CD14-positive monocyte (primary cell): ENCODE results near the gene FRAS1. TPM values are rescaled to one million over a fixed set of nuclear protein-coding genes. Genes with fewer than 3 reads are reported as not detected.

Source experiments
- DNase-seq, 3 donors: peaks; one replicate each; pipeline ENCODE4 v3.0.0-alpha.2; 2011 to 2022
- H2AFZ ChIP-seq: 2 replicates; pipeline ENCODE4 v1.6.0; 2012; ENCODE audit warnings: mild to moderate bottlenecking, low read depth, low read length, inconsistent platforms; ENCODE audit not compliant: insufficient read depth, poor library complexity, severe bottlenecking
- H3K27ac ChIP-seq, 2 donors: 1 replicate in 1 of 2; 2 replicates in 1 of 2; pipeline ENCODE4 v1.5.1; 2012 to 2013; ENCODE audit warnings: low read length in 2 of 2, control low read depth in 1 of 2, inconsistent platforms in 1 of 2, low read depth in 1 of 2, mild to moderate bottlenecking in 1 of 2
- H3K27me3 ChIP-seq, 2 donors: one replicate each; pipeline versions ENCODE4 v1.6.0 to v1.6.1; 2011 to 2013; ENCODE audit warnings: low read length in 2 of 2; ENCODE audit not compliant: control insufficient read depth in 2 of 2, insufficient read depth in 2 of 2
- H3K36me3 ChIP-seq, 2 donors: replicated peaks in 1 of 2; 1 replicate in 1 of 2; 2 replicates in 1 of 2; pipeline versions ENCODE4 v1.5.1 to v1.6.1; 2012 to 2013; ENCODE audit warnings: low read length in 2 of 2, control low read depth in 1 of 2, inconsistent platforms in 1 of 2, mild to moderate bottlenecking in 1 of 2; ENCODE audit not compliant: insufficient read depth in 2 of 2, control insufficient read depth in 1 of 2
- H3K4me1 ChIP-seq, 2 donors: 1 replicate in 1 of 2; 2 replicates in 1 of 2; pipeline versions ENCODE4 v1.5.1 to v1.6.1; 2012 to 2013; ENCODE audit warnings: low read length in 2 of 2, control low read depth in 1 of 2, inconsistent platforms in 1 of 2, mild to moderate bottlenecking in 1 of 2, moderate library complexity in 1 of 2; ENCODE audit not compliant: insufficient read depth in 2 of 2, control insufficient read depth in 1 of 2
- H3K4me2 ChIP-seq: replicated peaks from 2 replicates; pipeline ENCODE3; 2012; ENCODE audit warnings: low read length, moderate library complexity, mild to moderate bottlenecking; ENCODE audit not compliant: poor library complexity, severe bottlenecking; ENCODE audit errors: extremely low read depth
- H3K4me3 ChIP-seq, 3 experiments: fragments of 200-600 bp in 1 of 3; sonication (generic) in 1 of 3; replicated peaks in 1 of 3; 1 replicate in 2 of 3; 2 replicates in 1 of 3; pipeline ENCODE4 v1.5.1; 2011 to 2013; ENCODE audit warnings: low read length in 3 of 3, mild to moderate bottlenecking in 3 of 3, control low read depth in 2 of 3, low read depth in 2 of 3, inconsistent platforms in 1 of 3, moderate library complexity in 1 of 3
- H3K79me2 ChIP-seq: 2 replicates; pipeline ENCODE4 v1.6.0; 2012; ENCODE audit warnings: mild to moderate bottlenecking, control low read depth, inconsistent platforms, low read length, moderate library complexity; ENCODE audit not compliant: insufficient read depth
- H3K9ac ChIP-seq: 2 replicates; pipeline ENCODE4 v1.6.0; 2017; ENCODE audit warnings: low read length, mild to moderate bottlenecking; ENCODE audit not compliant: insufficient read depth, poor library complexity, severe bottlenecking
- H3K9me3 ChIP-seq, 2 donors: replicated peaks in 1 of 2; 1 replicate in 1 of 2; 2 replicates in 1 of 2; pipeline versions ENCODE4 v1.5.1 to v1.6.1; 2012 to 2013; ENCODE audit warnings: low read length in 2 of 2, control low read depth in 1 of 2; ENCODE audit not compliant: control insufficient read depth in 1 of 2, insufficient read depth in 1 of 2
- H4K20me1 ChIP-seq: 2 replicates; pipeline ENCODE4 v1.6.0; 2012; ENCODE audit warnings: mild to moderate bottlenecking, low read length, control low read depth, moderate library complexity; ENCODE audit not compliant: insufficient read depth
- H3K27ac Mint-ChIP-seq, 7 donors: one replicate each; pipeline ENCODE4 v1.8.0; 2020; ENCODE audit warnings: mild to moderate bottlenecking in 7 of 7, mixed read lengths in 7 of 7, moderate library complexity in 6 of 7, inconsistent platforms in 2 of 7
- H3K27me3 Mint-ChIP-seq, 3 donors: one replicate each; pipeline ENCODE4 v1.8.0; 2021 to 2022; ENCODE audit warnings: low read depth in 3 of 3, mild to moderate bottlenecking in 3 of 3, mixed read lengths in 3 of 3, moderate library complexity in 3 of 3, inconsistent platforms in 1 of 3
- H3K36me3 Mint-ChIP-seq, 2 donors: one replicate each; pipeline ENCODE4 v1.8.0; 2020; ENCODE audit warnings: mixed read lengths in 2 of 2, inconsistent platforms in 1 of 2, mild to moderate bottlenecking in 1 of 2
- H3K4me1 Mint-ChIP-seq: one replicate; pipeline ENCODE4 v1.8.0; 2020; ENCODE audit warnings: mild to moderate bottlenecking, mixed read lengths
- H3K4me3 Mint-ChIP-seq, 2 donors: one replicate each; pipeline ENCODE4 v1.8.0; 2020; ENCODE audit warnings: mild to moderate bottlenecking in 2 of 2, mixed read lengths in 2 of 2, moderate library complexity in 1 of 2
- H3K9me3 Mint-ChIP-seq, 7 donors: one replicate each; pipeline ENCODE4 v1.8.0; 2020 to 2022; ENCODE audit warnings: mixed read lengths in 7 of 7, mild to moderate bottlenecking in 6 of 7, moderate library complexity in 6 of 7, inconsistent platforms in 2 of 7
- WGBS: methylation state at CpG from one replicate; pipeline ENCODE4 v1.1.5; 2013; ENCODE audit warnings: missing lambda C conversion rate; ENCODE audit not compliant: insufficient coverage; 5-methylcytosine and 5-hydroxymethylcytosine counted together
- intact Hi-C, 2 donors: fragments of 100-400 bp; cut with micrococcal nuclease; formaldehyde crosslinking; loops; one replicate each; pipeline versions ENCODE4 v1.15.0 to v1.15.1; 2023
- polyA plus RNA-seq, 3 donors: library from polyadenylated mRNA; depleted of rRNA in 1 of 3; unstranded in 2 of 3; stranded (reverse) in 1 of 3; fragments of 300-500 nt in 2 of 3; fragments of >200 nt in 1 of 3; fragmentation: Illumina TruSeq in 2 of 3; gene quantifications; 1 replicate in 2 of 3; 2 replicates in 1 of 3; pipeline ENCODE4 v1.2.3, GENCODE V29; 2012 to 2021
- TF ChIP-seq, protein P1 (sequence below): fragments of 200-600 bp; IDR thresholded peaks from one replicate; pipeline ENCODE4 v1.8.0; 2022; ENCODE audit warnings: antibody characterized with exemption, mild to moderate bottlenecking

The FRAS1 gene
- polyA plus RNA-seq, 3 donors, result not detected

DNA sequence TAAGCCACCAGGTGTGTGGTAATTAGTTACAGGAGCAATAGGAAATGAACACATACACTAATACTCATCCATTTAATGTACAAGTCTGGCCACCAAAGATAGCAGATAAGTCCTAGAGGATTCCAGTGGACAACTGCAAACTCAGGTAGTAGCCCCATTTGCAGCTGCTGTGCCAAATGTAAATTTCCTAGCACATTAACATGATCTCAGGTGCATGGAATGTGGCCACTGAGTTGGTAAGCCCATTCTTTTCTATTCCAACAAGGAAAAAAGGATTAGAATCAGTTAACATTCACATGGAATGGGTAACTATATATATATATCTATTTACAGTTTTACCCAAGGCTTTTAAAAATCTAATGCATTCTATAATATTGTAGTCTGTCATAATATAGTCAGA, 23.3 kb upstream of the FRAS1 start:
- Mint-ChIP-seq H3K4me1 (no peaks in the 10 kb centered on the region), H3K27me3 (peaks cover 0 to 3% (median 1%) of the 10 kb centered on the region in 3 donors), H3K4me3 (no peak overlapping the region), H3K27ac (no peak overlapping the region), H3K9me3 (peaks cover 0 to 18% (median 4%) of the 10 kb centered on the region in 7 donors), H3K36me3 (no peaks in the 10 kb centered on the region)
- H4K20me1 ChIP-seq, result no peaks in the 10 kb centered on the region
- no peaks in the 10 kb centered on the region for H3K4me1 ChIP-seq
- no peak for DNase-seq
- intact Hi-C loops, result no loop called here
- H3K4me3 ChIP-seq, result no peak overlapping the region
- no peaks in the 10 kb centered on the region for H3K9me3 ChIP-seq
- no peaks in the 10 kb centered on the region for H3K36me3 ChIP-seq
- no peak overlapping the region for H2AFZ ChIP-seq
- no peak overlapping the region for H3K27ac ChIP-seq
- H3K4me2 ChIP-seq, result no peak overlapping the region
- no peaks in the 10 kb centered on the region for H3K27me3 ChIP-seq
- TF ChIP-seq, protein P1, sequence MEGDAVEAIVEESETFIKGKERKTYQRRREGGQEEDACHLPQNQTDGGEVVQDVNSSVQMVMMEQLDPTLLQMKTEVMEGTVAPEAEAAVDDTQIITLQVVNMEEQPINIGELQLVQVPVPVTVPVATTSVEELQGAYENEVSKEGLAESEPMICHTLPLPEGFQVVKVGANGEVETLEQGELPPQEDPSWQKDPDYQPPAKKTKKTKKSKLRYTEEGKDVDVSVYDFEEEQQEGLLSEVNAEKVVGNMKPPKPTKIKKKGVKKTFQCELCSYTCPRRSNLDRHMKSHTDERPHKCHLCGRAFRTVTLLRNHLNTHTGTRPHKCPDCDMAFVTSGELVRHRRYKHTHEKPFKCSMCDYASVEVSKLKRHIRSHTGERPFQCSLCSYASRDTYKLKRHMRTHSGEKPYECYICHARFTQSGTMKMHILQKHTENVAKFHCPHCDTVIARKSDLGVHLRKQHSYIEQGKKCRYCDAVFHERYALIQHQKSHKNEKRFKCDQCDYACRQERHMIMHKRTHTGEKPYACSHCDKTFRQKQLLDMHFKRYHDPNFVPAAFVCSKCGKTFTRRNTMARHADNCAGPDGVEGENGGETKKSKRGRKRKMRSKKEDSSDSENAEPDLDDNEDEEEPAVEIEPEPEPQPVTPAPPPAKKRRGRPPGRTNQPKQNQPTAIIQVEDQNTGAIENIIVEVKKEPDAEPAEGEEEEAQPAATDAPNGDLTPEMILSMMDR, result no peak
- H3K79me2 ChIP-seq, result no peaks in the 10 kb centered on the region
- H3K9ac ChIP-seq, result no peak overlapping the region

DNA sequence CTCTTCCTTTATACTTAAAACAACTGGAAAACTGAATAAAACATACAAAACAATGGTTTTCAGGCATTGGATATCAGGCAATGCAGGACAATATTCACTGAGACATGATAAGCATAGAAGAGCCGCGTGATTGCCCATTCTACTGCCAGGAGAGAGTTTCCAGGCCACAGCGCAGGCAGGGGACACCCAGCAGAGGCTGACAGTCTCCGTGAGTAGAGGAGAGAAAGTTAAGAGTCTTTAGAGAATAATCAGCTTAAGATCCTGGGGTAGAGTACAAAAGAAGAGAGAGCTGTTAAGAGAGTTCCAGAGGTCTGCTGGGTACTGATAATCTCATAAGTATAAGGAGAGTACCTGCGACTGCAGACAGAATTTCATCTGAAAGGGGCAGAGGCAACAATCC, 18.4 kb upstream of the FRAS1 start:
- intact Hi-C loops, result no loop called here
- Histone ChIP-seq H3K27ac (no peak overlapping the region), H3K79me2 (no peaks in the 10 kb centered on the region), H4K20me1 (no peaks in the 10 kb centered on the region), H3K4me2 (no peak overlapping the region), H3K36me3 (no peaks in the 10 kb centered on the region), H3K9me3 (no peaks in the 10 kb centered on the region), H3K9ac (no peak overlapping the region), H3K4me3 (no peak overlapping the region), H3K27me3 (no peaks in the 10 kb centered on the region), H3K4me1 (no peaks in the 10 kb centered on the region), H2AFZ (no peak overlapping the region)
- Mint-ChIP-seq H3K36me3 (no peaks in the 10 kb centered on the region), H3K4me1 (no peaks in the 10 kb centered on the region), H3K4me3 (no peak overlapping the region), H3K27me3 (peaks cover 1 to 5% (median 3%) of the 10 kb centered on the region in 3 donors), H3K27ac (no peak overlapping the region), H3K9me3 (peaks cover 0 to 4% (median 2%) of the 10 kb centered on the region in 7 donors)
- TF ChIP-seq, protein P1, result no peak
- WGBS, result 100% methylated on average over 4 of the region's 5 CpGs
- DNase-seq, result no peak
